ENCODE measurements around the gene ZFYVE27. TPM values are rescaled to one million over a fixed set of nuclear protein-coding genes. Genes with fewer than 3 reads are reported as not detected.

ZFYVE27 gene
- total and polyA plus RNA-seq, 9 donors: 14.4 to 30.1 (median 25.6) TPM

DNA sequence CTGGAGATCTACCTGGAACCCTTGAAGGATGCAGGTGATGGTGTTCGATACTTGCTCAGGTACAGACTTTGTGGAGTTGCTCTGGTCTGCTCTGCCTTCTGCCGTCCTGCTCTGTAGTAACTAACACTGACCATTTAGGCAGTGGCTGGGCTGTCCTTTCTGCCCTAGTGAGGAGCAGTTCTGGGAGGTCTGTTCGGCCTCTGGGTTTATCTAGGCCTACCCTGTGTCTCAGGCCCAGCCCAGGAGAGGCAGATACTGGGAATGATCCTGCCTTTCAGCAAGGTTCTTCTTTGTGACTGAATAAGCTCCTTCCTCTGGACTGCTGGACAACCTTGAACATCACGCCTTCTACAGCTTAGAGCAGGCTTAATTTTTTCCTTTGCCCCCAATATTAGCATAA is 1.7 kb downstream of the ZFYVE27 start:
- TF ChIP-seq EP300 (IDR thresholded peaks at IDR 0.05) (no peak), POLR2A (IDR thresholded peaks at IDR 0.05) (no peak)
- TF ChIP-seq, protein P1, sequence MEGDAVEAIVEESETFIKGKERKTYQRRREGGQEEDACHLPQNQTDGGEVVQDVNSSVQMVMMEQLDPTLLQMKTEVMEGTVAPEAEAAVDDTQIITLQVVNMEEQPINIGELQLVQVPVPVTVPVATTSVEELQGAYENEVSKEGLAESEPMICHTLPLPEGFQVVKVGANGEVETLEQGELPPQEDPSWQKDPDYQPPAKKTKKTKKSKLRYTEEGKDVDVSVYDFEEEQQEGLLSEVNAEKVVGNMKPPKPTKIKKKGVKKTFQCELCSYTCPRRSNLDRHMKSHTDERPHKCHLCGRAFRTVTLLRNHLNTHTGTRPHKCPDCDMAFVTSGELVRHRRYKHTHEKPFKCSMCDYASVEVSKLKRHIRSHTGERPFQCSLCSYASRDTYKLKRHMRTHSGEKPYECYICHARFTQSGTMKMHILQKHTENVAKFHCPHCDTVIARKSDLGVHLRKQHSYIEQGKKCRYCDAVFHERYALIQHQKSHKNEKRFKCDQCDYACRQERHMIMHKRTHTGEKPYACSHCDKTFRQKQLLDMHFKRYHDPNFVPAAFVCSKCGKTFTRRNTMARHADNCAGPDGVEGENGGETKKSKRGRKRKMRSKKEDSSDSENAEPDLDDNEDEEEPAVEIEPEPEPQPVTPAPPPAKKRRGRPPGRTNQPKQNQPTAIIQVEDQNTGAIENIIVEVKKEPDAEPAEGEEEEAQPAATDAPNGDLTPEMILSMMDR (IDR thresholded peaks at IDR 0.05): no peak
- H3K4me1 ChIP-seq (ENCODE audit: insufficient read depth): peaks cover 4% of the 10 kb centered on the region
- no peak overlapping the region for H3K4me3 ChIP-seq
- no peak overlapping the region for H3K27ac ChIP-seq
- H3K36me3 ChIP-seq: no peaks in the 10 kb centered on the region
- intact Hi-C loops (cut with DNase I): loop anchor here in 1 of 4 donors (10.0 kb wide), 1 partner anchor 64 kb away; no protein-coding TSS in a partner anchor
- peak in 1 of 5 donors; percentile 25 for DNase-seq
- H3K9me3 ChIP-seq: no peaks in the 10 kb centered on the region
- H3K27me3 ChIP-seq: no peaks in the 10 kb centered on the region
- 92 to 94% (median 92%) methylated on average over 4 of the region's 4 CpGs for WGBS, 3 donors

DNA sequence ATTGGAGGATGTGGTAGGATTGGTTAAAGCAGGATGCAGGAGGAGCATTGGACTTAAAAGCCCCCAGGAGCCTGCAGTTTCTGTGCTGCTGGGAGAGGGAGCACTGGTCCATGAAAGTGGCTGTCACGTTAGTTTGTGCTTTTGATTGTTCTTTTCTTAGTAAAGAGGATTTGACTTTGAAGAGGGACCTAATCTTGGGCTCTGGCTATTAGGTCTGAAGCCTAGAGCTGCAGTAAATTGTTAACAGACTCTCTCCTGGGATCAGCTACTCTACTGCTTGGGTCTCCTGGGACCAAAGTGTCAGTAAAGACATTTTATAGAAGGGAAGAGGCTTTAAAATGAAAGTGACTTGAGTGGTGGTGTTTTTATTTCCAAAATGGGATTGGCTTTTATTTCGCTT is 3.7 kb downstream of the ZFYVE27 start:
- Histone ChIP-seq H3K36me3 (no peaks in the 10 kb centered on the region), H3K4me3 (no peak overlapping the region), H3K9me3 (no peaks in the 10 kb centered on the region), H3K4me1 (ENCODE audit: insufficient read depth) (peaks cover 5% of the 10 kb centered on the region), H3K27me3 (no peaks in the 10 kb centered on the region), H3K27ac (no peak overlapping the region)
- peak in 1 of 5 donors; percentile 1 for DNase-seq
- TF ChIP-seq EP300 (IDR thresholded peaks at IDR 0.05) (no peak), POLR2A (IDR thresholded peaks at IDR 0.05) (no peak)
- TF ChIP-seq, protein P1 (IDR thresholded peaks at IDR 0.05): no peak
- intact Hi-C loops (cut with DNase I): no loop called here
- WGBS, 3 donors: 93 to 97% (median 96%) methylated on average over 2 of the region's 2 CpGs

DNA sequence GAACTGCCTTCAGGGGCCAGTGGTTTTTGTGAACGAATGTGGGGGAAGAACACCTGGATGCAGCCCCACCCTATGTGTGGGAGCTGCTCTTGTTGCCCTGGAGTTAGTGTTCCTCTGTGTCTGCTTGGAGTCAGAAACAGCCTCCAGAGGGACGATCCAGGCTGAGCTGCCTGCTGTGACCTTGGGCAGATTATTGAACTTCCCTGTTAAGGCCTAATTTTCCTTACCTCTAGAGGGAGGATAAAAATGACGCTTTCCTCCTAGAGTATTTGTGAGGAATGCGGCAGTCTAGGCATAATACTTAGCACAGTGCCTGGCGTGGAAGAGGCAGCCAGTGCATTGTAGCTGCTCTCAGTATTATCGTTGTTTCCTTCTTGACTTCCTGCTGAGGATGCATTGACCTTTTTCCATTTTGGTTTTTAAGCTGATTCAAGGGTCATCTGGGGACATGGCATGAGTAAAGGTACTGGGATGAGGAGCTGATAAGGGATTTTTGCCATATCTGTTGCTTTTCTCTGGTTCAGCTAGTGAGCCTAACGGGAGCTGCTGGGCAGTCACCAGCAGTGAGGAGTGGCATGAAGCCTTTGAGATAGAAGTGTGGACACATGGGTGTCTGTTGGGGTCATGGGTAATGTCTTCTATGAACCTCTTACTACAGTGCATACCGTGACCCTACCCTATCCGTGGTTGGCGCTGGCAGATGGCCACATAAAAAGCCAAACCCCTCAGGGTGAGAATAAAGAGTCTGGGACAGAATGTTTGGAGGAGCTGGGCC is 6.4 kb downstream of the ZFYVE27 start:
- intact Hi-C loops (cut with DNase I): no loop called here
- DNase-seq: peak in 1 of 5 donors; percentile 53
- Histone ChIP-seq H3K27me3 (no peaks in the 10 kb centered on the region), H3K9me3 (no peaks in the 10 kb centered on the region), H3K4me1 (ENCODE audit: insufficient read depth) (peaks cover 4% of the 10 kb centered on the region), H3K27ac (peak overlapping the region in 1 of 2 donors; percentile 46), H3K4me3 (no peak overlapping the region), H3K36me3 (no peaks in the 10 kb centered on the region)
- TF ChIP-seq EP300 (IDR thresholded peaks at IDR 0.05) (no peak), POLR2A (IDR thresholded peaks at IDR 0.05) (no peak)
- TF ChIP-seq, protein P1 (IDR thresholded peaks at IDR 0.05): no peak
- WGBS, 3 donors: 31 to 43% (median 34%) methylated on average over 10 of the region's 10 CpGs

DNA sequence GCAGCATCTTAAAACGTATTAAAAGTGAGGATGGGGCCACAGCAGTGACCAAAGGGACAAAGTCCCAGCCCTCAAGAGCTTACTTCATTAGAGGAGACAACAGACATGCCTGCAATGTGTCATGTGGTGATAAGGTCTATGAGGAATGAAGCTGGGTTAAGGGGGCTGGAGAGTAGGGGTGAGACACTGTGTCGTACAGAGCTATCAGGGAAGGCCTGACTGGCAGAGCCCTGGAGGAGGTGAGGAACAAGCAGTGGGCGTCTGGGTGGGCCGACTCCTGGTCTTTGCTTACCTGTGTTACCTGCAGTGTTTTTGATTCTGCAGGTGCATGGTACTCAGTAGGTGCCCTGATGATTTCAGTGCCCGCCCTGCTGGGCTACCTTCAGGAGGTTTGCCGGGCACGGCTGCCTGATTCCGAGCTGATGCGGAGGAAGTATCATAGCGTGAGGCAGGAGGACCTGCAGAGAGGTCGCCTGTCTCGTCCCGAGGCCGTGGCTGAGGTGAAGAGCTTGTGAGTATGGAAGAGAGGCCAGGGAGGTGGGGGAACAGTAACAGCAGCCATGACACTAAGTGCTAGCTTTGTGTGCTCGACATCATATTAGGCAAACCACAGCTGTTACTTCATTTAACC is 7.6 kb downstream of the ZFYVE27 start:
- Histone ChIP-seq H3K36me3 (no peaks in the 10 kb centered on the region), H3K4me1 (ENCODE audit: insufficient read depth) (peaks cover 2% of the 10 kb centered on the region), H3K27me3 (no peaks in the 10 kb centered on the region), H3K9me3 (no peaks in the 10 kb centered on the region), H3K4me3 (no peak overlapping the region), H3K27ac (no peak overlapping the region)
- intact Hi-C loops (cut with DNase I): no loop called here
- no peak for TF ChIP-seq EP300 (IDR thresholded peaks at IDR 0.05)
- no peak for TF ChIP-seq POLR2A (IDR thresholded peaks at IDR 0.05)
- TF ChIP-seq, protein P1 (IDR thresholded peaks at IDR 0.05): no peak
- DNase-seq: peak in 1 of 5 donors; percentile 40
- WGBS, 3 donors: 83 to 91% (median 89%) methylated on average over 15 of the region's 15 CpGs

Measured in ovary (tissue), 9 donors.